A673 (cell line): ENCODE measurements around the gene ODAD4.

Source experiments
- CTCF ChIP-seq: fragments of 300-800, 200-600 bp; sonication (generic); conservative IDR thresholded peaks from 2 replicates; pipeline ENCODE4 v1.5.1; 2017; ENCODE audit warnings: low read depth, mild to moderate bottlenecking, antibody characterized with exemption, low read length, moderate library complexity, mixed read lengths
- EZH2 ChIP-seq: fragments of 200-600 bp; sonication (generic); IDR thresholded peaks from 2 replicates; pipeline ENCODE4 v1.6.1; 2017; ENCODE audit warnings: borderline replicate concordance, low read depth, mild to moderate bottlenecking, mixed read lengths, antibody characterized with exemption, low read length; ENCODE audit not compliant: poor library complexity, severe bottlenecking

GRCh38 chr17:41965694-41966462 is 35.5 kb downstream of the ODAD4 start:
- TF ChIP-seq CTCF (no peak), EZH2 (no peak)
